H1 (cell line): ENCODE results near the gene NFATC4. TPM values are rescaled to one million over a fixed set of nuclear protein-coding genes. Genes with fewer than 3 reads are reported as not detected.
A peak's percentile ranks its signal among the peaks of the same experiment; 100 is the strongest.

Experiments used
- CTBP2 ChIP-seq: IDR thresholded peaks from 2 replicates; pipeline ENCODE4 v1.7.0; 2011; ENCODE audit warnings: borderline replicate concordance, mild to moderate bottlenecking, moderate library complexity, mixed read lengths, low read length; ENCODE audit not compliant: insufficient read depth, insufficient read length
- EP300 ChIP-seq, 2 experiments: IDR thresholded peaks; 1 replicate in 1 of 2; 2 replicates in 1 of 2; pipeline ENCODE4 v1.6.1; 2011 to 2012; ENCODE audit warnings: low read depth in 2 of 2, low read length in 2 of 2, mild to moderate bottlenecking in 2 of 2, borderline replicate concordance in 1 of 2, inconsistent platforms in 1 of 2, moderate library complexity in 1 of 2
- POLR2A ChIP-seq, 2 experiments: IDR thresholded peaks; 1 replicate in 1 of 2; 2 replicates in 1 of 2; pipeline ENCODE4 v1.6.1; 2011; ENCODE audit warnings: low read depth in 2 of 2, low read length in 2 of 2, mild to moderate bottlenecking in 2 of 2; ENCODE audit errors: control extremely low read depth in 1 of 2
- RAD21 ChIP-seq, 2 experiments: IDR thresholded peaks in 1 of 2; conservative IDR thresholded peaks in 1 of 2; 2 replicates each; pipeline ENCODE4 v1.6.1; 2011; ENCODE audit warnings: low read depth in 2 of 2, low read length in 2 of 2, improper control_type of control experiment in 1 of 2, inconsistent platforms in 1 of 2, mild to moderate bottlenecking in 1 of 2, moderate library complexity in 1 of 2
- RNF2 ChIP-seq: fragments of 200-900, 300-1000 bp; sonication (generic); IDR thresholded peaks from 2 replicates; pipeline ENCODE4 v1.7.1; 2016; ENCODE audit warnings: borderline replicate concordance, low read depth, mild to moderate bottlenecking, antibody characterized with exemption, low read length; ENCODE audit not compliant: poor library complexity, severe bottlenecking; ENCODE audit errors: missing control alignments
- RXRA ChIP-seq: IDR thresholded peaks from 2 replicates; pipeline ENCODE4 v1.6.1; 2011; ENCODE audit warnings: low read depth, mild to moderate bottlenecking, low read length, moderate library complexity; ENCODE audit not compliant: insufficient read depth
- SIN3A ChIP-seq, 2 experiments: IDR thresholded peaks in 1 of 2; conservative IDR thresholded peaks in 1 of 2; 2 replicates each; pipeline ENCODE4 v1.6.1; 2011 to 2012; ENCODE audit warnings: low read length in 2 of 2, improper control_type of control experiment in 1 of 2, low read depth in 1 of 2, mild to moderate bottlenecking in 1 of 2
- TAF1 ChIP-seq: IDR thresholded peaks from 2 replicates; pipeline ENCODE4 v1.6.1; 2011; ENCODE audit warnings: mild to moderate bottlenecking, low read depth, low read length
- polyA plus RNA-seq, 7 experiments: library from polyadenylated mRNA; depleted of rRNA in 3 of 7; stranded (reverse) in 5 of 7; unstranded in 2 of 7; fragments of >200 nt in 5 of 7; fragments of 200-250 nt in 2 of 7; gene quantifications; 1 replicate in 5 of 7; 2 replicates in 1 of 7; 4 replicates in 1 of 7; pipeline versions ENCODE4 v1.2.1 to v1.2.3, GENCODE V29; 2011 to 2013; ENCODE audit warnings: missing spikeins in 2 of 7, mixed read lengths in 2 of 7
- total RNA-seq: library from RNA; stranded (reverse); fragmentation: NEBNext Ultra II Directional; extraction: Animal tissue kit (Norgen Biotek cat#: 25700); gene quantifications from 2 replicates; pipeline ENCODE4 v1.2.1, GENCODE V29; 2021
- TF ChIP-seq, protein P1 (sequence below): IDR thresholded peaks from 2 replicates; pipeline ENCODE4 v1.6.1; 2012; ENCODE audit warnings: inconsistent platforms

Gene NFATC4
- total and polyA plus RNA-seq, 2 of the 8 experiments (the other 6 are each of a cell fraction or from before 2014, with no cell fraction given): 47.3 to 50.3 TPM

DNA sequence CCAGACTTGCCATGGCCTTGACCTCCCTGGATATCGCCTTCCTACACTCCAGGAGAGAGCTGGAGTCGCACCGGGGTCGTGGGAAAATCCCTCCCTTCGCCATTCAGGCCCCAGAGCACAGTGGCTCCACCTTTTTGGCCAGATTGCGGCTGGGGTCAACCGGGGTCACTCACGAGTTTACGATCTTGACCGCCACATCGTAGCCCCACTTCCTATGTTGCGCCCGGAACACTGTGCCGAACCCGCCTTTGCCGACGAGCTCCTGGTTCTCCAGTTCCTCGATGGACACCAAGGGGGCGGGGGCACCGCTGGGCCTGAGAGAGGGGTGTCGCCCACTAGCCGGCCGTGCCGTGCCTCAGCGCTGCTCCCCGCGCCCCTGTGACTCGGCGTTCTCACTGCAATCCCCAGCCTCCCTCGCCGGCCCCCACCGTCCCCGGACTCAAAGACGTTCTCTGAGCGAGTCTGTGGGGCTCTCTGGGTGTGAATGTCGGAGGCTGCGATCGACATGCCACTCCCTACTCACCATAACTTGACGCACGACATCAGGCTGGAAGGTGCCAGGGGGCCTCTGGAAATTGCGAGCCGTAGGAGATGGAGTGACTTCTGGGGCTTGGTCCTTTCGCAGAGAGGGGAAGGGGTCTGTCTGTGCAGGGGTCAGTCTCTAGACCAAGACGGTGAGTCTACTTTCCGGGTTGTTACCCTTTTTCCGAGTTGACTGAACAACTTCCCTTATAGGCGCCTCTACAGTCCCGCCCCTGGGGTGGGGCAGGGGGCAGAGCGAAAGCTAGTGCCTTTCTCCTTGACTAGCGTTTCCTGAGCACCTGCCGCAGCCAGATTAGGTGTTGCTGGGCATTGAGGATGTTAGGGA, 28.5 kb upstream of the NFATC4 start, which contains the start of gene RIPK3 (continued):
- no peak for TF ChIP-seq CTBP2
- TF ChIP-seq, protein P1, sequence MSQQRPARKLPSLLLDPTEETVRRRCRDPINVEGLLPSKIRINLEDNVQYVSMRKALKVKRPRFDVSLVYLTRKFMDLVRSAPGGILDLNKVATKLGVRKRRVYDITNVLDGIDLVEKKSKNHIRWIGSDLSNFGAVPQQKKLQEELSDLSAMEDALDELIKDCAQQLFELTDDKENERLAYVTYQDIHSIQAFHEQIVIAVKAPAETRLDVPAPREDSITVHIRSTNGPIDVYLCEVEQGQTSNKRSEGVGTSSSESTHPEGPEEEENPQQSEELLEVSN: 0 out of 2 replicates have a peak, but pooled peaks have one; percentile 23
- TF ChIP-seq SIN3A (conservative IDR thresholded peaks at IDR 0.05 in 1 of 2, IDR thresholded peaks at IDR 0.05 in 1 of 2; ENCODE audit: low read depth in 1 of 2, low read length in 2 of 2): peak in 1 of 2 experiments; percentile 41; a peak in 1 of 4 replicates
- 0 out of 2 replicates have a peak, but pooled peaks have one; percentile 32 for TF ChIP-seq TAF1
- no peak for TF ChIP-seq RAD21 (IDR thresholded peaks at IDR 0.05 in 1 of 2, conservative IDR thresholded peaks at IDR 0.05 in 1 of 2; ENCODE audit: low read depth in 2 of 2, low read length in 2 of 2)
- no peak for TF ChIP-seq POLR2A (IDR thresholded peaks at IDR 0.05; ENCODE audit: control extremely low read depth in 1 of 2, low read depth in 2 of 2, low read length in 2 of 2)
- TF ChIP-seq EP300 (IDR thresholded peaks at IDR 0.05; ENCODE audit: borderline replicate concordance in 1 of 2, low read depth in 2 of 2, low read length in 2 of 2): no peak
- 0 out of 2 replicates have a peak, but pooled peaks have one; percentile 19 for TF ChIP-seq RXRA
- no peak for TF ChIP-seq RNF2
